GM12892 (cell line): Measurements from ENCODE around the gene SMIM38.

Source experiments
- DNase-seq: peaks from one replicate; pipeline ENCODE4 v3.0.0; 2011; ENCODE audit not compliant: insufficient read length
- FAIRE-seq: peaks from 2 replicates; lab custom pipeline; 2011; peaks lifted over from hg19 to GRCh38; lab: Jason Lieb, UNC
- POLR2A ChIP-seq: IDR thresholded peaks from 2 replicates; pipeline ENCODE4 v1.6.1; 2011; ENCODE audit warnings: low read depth, low read length, control low read depth
- POLR2AphosphoS5 ChIP-seq: IDR thresholded peaks from 2 replicates; pipeline ENCODE4 v1.6.1; 2011; ENCODE audit warnings: low read depth, low read length, control low read depth
- TAF1 ChIP-seq: IDR thresholded peaks from 2 replicates; pipeline ENCODE4 v1.6.1; 2011; ENCODE audit warnings: low read depth, mild to moderate bottlenecking, control low read depth, low read length, borderline replicate concordance

SMIM38 gene

DNA sequence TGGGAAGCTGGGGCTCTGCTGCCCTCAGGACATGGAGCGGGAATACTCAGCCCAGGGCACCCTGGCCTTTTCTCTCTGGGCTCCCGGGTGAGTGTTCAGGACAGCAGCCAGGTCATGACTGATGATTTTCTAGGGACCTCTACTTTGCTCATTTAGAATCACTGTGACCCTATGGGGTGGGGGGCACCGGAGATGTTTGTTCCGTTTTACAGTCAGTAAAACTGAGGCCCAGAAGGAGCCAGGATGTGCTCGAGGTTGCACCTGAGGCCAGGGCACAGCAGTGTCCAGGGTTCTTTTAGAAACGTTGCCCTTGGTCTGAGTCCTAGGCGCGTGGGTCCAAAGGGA lies 48.1 kb downstream of the SMIM38 start:
- FAIRE-seq (no peak), DNase-seq (no peak)
- no peak for TF ChIP-seq POLR2AphosphoS5
- TF ChIP-seq POLR2A, result no peak
- no peak for TF ChIP-seq TAF1

DNA sequence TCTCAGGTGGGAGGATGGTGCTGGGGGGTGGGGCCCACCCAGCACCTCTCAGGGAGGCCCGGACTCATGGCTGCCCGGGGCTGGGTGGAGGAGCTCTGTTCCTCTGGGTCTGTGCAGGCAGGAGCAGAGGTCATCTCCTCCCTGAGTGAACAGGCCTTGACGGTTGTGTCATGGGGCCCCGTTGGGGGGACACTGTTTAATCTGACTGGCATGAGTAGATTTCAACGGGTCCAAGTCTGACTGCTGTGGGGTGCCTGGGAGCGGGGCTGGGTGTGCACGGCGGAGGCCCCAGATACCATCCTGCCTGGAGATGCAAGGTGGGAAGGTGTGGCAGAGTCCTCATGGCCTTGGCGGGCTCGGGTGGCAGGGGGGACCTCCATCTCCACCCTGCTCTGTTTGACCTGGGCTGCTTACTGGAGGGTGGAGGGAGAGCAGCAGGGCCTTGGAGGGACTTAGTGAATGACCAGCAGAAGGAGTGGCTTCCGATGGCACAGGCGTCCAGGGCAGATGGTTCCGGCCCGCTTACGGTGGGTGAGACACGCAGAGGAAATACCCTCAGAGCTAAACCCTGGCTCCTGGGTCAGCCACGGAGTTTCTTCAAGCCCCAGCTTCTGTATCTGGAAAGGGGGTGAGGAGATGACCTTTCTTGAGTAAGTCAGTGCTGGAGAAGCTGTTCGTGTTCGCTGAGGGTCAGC lies 48.7 kb downstream of the SMIM38 start:
- FAIRE-seq (no peak), DNase-seq (no peak)
- no peak for TF ChIP-seq POLR2AphosphoS5
- no peak for TF ChIP-seq POLR2A
- no peak for TF ChIP-seq TAF1

- no peak for FAIRE-seq
- DNase-seq, result no peak
- TF ChIP-seq POLR2A, result no peak
- no peak for TF ChIP-seq POLR2AphosphoS5
- TF ChIP-seq TAF1, result no peak
Measured at GRCh38 chr11:69204941-69205742, 49.4 kb downstream of the SMIM38 start.
